A673 (cell line): ENCODE data around the gene CDADC1. TPM values are rescaled to one million over a fixed set of nuclear protein-coding genes. Genes with fewer than 3 reads are reported as not detected.

Experiments used
- BruUV-seq: library from RNA; stranded (reverse); fragments of 400-500 nt; replicated peaks from 2 replicates; lab custom pipeline; 2021; lab: Mats Ljungman, UMichigan
- CTCF ChIA-PET: fragments of 300-600 bp; sonication (Branson Sonifier 250); formaldehyde crosslinking; loops from one replicate; lab custom pipeline; 2022; ENCODE audit warnings: antibody characterized with exemption; lab: Charles Lee
- POLR2A ChIA-PET: fragments of 300-600 bp; sonication (Branson Sonifier 250); formaldehyde crosslinking; loops from one replicate; lab custom pipeline; 2022; ENCODE audit warnings: antibody characterized with exemption; ENCODE audit not compliant: low non-redundant PET; lab: Charles Lee
- DNase-seq: peaks from one replicate; pipeline ENCODE4 v3.0.0-alpha.2; 2015; ENCODE audit warnings: low spot score
- H3K27ac ChIP-seq: fragments of 200-600 bp; sonication (generic); 2 replicates; pipeline ENCODE4 v1.5.1; 2016; ENCODE audit warnings: mixed run types, low read depth, mild to moderate bottlenecking, mixed read lengths, antibody characterized with exemption, low read length; ENCODE audit not compliant: poor library complexity, severe bottlenecking
- H3K27me3 ChIP-seq: fragments of 200-600 bp; sonication (generic); replicated peaks from 2 replicates; pipeline ENCODE4 v1.6.1; 2017; ENCODE audit warnings: mixed run types, low read depth, mild to moderate bottlenecking, mixed read lengths, antibody characterized with exemption, low read length; ENCODE audit not compliant: insufficient read depth, poor library complexity
- H3K36me3 ChIP-seq: fragments of 200-600 bp; sonication (generic); 2 replicates; pipeline ENCODE4 v1.6.1; 2016; ENCODE audit warnings: mixed run types, mild to moderate bottlenecking, mixed read lengths, antibody characterized with exemption, low read length; ENCODE audit not compliant: insufficient read depth, poor library complexity, severe bottlenecking
- H3K4me1 ChIP-seq: fragments of 200-600 bp; sonication (generic); 2 replicates; pipeline ENCODE4 v1.6.1; 2017; ENCODE audit warnings: mixed run types, mild to moderate bottlenecking, mixed read lengths, antibody characterized with exemption, low read length; ENCODE audit not compliant: insufficient read depth, poor library complexity, severe bottlenecking
- H3K4me3 ChIP-seq: fragments of 200-600 bp; sonication (generic); 2 replicates; pipeline ENCODE4 v1.5.1; 2016; ENCODE audit warnings: low read depth, mixed run types, mild to moderate bottlenecking, mixed read lengths, low read length; ENCODE audit not compliant: poor library complexity, severe bottlenecking
- H3K9me3 ChIP-seq: fragments of 200-600 bp; sonication (generic); 2 replicates; pipeline ENCODE4 v1.6.1; 2016; ENCODE audit warnings: mixed run types, low read depth, mild to moderate bottlenecking, mixed read lengths, antibody characterized with exemption, low read length; ENCODE audit not compliant: poor library complexity, severe bottlenecking
- EZH2 ChIP-seq: fragments of 200-600 bp; sonication (generic); IDR thresholded peaks from 2 replicates; pipeline ENCODE4 v1.6.1; 2017; ENCODE audit warnings: borderline replicate concordance, low read depth, mild to moderate bottlenecking, mixed read lengths, antibody characterized with exemption, low read length; ENCODE audit not compliant: poor library complexity, severe bottlenecking
- intact Hi-C: fragments of 100-400 bp; cut with micrococcal nuclease; formaldehyde crosslinking; loops from one replicate; pipeline ENCODE4 v1.10.0; 2022; ENCODE audit not compliant: unreplicated experiment
- total RNA-seq: library from RNA; stranded (reverse); gene quantifications from 2 replicates; pipeline ENCODE4 v1.2.3, GENCODE V29; 2021
- TF ChIP-seq, protein P1 (sequence below): fragments of 300-800, 200-600 bp; sonication (generic); conservative IDR thresholded peaks from 2 replicates; pipeline ENCODE4 v1.5.1; 2017; ENCODE audit warnings: low read depth, mild to moderate bottlenecking, antibody characterized with exemption, low read length, moderate library complexity, mixed read lengths

The CDADC1 gene
- total RNA-seq, 1 experiment from 2014 or later = 19.2 TPM

DNA sequence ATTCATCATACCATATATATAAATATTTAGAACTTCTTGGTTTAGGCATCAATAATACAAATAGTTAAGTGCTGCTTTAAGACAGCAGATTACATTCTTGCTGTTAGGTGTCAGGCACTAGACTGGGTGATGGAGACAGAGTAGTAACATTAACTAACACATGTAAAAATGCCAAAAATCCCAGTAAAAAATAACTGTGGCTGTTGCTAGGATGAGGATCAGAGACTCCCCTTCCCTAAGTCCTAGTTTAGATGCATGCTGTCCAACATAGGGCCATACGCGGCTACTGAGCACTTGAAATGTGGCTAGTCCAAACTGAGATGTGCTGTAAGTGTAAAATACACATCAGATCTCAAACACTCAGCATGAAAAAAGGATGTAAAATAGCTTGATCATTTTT is 94.7 kb downstream of the CDADC1 start:
- Histone ChIP-seq H3K27me3 (no peaks in the 10 kb centered on the region), H3K4me3 (no peak overlapping the region), H3K9me3 (no peaks in the 10 kb centered on the region), H3K27ac (no peak overlapping the region), H3K4me1 (no peaks in the 10 kb centered on the region), H3K36me3 (no peaks in the 10 kb centered on the region)
- no peak for DNase-seq
- BruUV-seq = no TSS peak
- ChIA-PET POLR2A (no interaction called here), CTCF (no interaction called here)
- intact Hi-C loops = no loop called here
- no peak for TF ChIP-seq EZH2
- TF ChIP-seq, protein P1, sequence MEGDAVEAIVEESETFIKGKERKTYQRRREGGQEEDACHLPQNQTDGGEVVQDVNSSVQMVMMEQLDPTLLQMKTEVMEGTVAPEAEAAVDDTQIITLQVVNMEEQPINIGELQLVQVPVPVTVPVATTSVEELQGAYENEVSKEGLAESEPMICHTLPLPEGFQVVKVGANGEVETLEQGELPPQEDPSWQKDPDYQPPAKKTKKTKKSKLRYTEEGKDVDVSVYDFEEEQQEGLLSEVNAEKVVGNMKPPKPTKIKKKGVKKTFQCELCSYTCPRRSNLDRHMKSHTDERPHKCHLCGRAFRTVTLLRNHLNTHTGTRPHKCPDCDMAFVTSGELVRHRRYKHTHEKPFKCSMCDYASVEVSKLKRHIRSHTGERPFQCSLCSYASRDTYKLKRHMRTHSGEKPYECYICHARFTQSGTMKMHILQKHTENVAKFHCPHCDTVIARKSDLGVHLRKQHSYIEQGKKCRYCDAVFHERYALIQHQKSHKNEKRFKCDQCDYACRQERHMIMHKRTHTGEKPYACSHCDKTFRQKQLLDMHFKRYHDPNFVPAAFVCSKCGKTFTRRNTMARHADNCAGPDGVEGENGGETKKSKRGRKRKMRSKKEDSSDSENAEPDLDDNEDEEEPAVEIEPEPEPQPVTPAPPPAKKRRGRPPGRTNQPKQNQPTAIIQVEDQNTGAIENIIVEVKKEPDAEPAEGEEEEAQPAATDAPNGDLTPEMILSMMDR = no peak

Other genes with a start within 250 kb of the CDADC1 start
- gene MLNR, start 27.6 kb upstream of the CDADC1 start, total RNA-seq = not detected in 2 replicates
- 3.6 and 4.0 TPM in 2 replicates for gene CAB39L, start 196.1 kb downstream of the CDADC1 start, total RNA-seq
- 3.8 and 5.1 TPM in 2 replicates for gene SETDB2, start 196.3 kb downstream of the CDADC1 start, total RNA-seq
- gene PHF11, start 248.0 kb downstream of the CDADC1 start, total RNA-seq = 16.0 and 17.0 TPM in 2 replicates